Stimulated activated CD8-positive, alpha-beta memory T cell treated with anti-CD3 and anti-CD28 coated beads, Interleukin-4, amount 100 ng/mL, for 48 hours (primary cell): ENCODE measurements around the gene PTPN14.
"Not testable (repeated sequence)": the region's sequence is repeated elsewhere in the genome, so short reads cannot be mapped to it uniquely, and the experiment has no call there.

Source experiments
- DNase-seq: peaks from one replicate; pipeline ENCODE4 v3.0.0-alpha.2; 2020

Gene PTPN14

DNA sequence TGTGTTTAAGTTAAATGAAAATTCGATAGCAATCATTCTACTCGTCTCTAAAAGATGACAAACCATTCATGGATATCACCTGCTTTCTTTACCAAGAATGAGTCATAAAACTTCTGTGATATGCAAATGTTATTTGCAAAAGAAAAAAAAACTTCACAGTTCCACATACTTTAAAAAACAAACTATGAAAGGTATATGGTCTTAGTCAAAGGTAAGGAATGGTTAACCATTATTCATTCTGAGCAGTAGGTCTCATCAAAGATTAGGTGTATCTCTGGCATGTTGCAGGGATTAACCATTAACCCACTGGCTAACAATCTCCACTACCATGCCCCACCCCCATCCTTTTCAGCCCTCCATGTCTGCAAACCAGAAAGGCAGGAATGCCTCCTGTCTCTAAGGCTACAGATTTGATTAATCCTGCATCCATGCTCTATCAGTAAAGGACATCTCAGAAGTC, 44.4 kb downstream of the PTPN14 start:
- no peak for DNase-seq

DNA sequence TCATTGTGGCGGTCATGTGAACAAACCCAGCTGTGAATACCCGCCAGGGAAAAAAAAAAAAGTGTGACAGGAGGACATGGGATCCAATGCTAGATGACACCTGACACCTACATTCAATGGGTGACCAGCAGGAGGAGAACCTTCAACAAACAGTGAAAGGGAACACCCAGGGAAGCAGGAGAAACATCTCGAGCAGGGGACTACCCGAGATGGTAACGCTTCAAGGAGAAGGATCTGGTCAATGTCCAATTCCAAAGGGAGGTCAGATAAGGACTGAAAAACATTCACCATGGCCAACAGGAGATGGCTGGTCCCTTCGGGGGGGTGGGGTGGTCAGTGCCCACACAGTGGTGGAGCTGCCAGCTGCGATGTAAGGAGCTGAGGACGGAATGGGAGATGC, 46.3 kb downstream of the PTPN14 start:
- DNase-seq: no peak

DNA sequence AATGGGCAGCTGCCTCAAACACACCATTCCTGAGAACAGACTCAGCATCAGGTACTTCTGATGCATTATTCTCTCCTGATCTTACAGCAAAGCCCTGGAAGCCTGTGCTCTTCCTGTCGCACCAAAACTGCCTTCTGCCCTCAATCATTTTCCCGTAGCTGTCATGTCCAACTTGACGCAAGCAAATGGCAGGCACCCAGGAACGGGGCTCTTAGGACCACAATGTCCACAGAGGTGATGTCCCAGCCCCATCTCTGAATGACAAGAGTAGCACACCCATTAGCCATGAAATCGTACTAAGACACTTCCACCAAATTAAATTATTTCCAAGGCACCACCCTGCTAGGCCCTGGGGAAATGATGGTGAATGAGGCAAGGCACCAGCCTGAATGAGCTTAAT, 47.1 kb downstream of the PTPN14 start:
- DNase-seq: no peak

DNA sequence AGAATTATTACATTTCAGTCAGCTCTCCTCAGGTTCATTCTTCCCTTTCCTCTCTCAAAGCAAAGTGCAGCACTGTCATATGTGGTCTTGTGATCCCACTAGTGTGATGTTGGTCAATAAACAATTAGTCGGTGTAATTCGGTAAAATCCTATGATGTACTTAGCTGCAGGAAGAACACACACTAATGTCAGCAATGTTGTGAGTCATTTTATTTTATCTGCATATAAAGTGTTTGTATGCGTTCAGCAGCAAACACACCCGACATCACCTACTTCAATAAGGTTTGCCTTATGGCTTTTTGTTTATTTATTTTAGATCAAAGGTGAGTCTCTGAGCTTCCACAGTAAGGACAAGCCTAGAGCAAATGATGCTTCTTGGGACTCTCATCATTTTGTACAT, 47.8 kb downstream of the PTPN14 start:
- no peak for DNase-seq

DNA sequence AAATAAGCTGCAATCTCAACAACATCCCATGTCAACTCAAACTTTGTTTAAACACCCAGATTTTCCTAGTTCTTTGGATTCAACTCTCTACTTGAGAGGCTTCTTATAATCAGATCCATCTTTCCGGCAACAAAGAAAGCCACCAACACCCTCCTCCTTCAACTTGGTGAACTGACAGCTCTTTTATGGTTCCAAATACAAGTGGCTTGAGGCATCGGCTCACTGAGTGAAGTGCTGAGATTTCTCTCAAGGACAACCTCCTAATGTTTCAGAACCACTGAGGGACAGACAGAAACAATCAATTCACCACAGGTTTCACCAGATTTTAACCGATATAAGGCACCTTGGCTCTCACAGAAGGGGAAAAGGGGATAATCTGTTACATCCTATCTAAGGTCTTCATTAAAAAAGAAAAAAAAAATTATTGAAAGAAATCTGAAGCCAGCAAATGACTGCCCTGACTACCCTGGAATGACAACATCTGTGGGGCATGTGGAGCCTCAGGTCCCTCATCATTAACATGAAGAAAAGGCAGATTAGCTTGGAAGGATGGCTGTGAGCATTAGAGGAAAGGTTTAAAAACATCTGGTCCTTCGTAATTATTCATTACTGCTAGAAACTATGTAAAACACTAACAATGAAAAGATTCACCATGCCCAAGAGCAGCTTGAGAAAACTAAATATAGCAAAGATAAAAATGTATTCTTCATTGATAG, 50.9 kb downstream of the PTPN14 start:
- DNase-seq: no peak

DNA sequence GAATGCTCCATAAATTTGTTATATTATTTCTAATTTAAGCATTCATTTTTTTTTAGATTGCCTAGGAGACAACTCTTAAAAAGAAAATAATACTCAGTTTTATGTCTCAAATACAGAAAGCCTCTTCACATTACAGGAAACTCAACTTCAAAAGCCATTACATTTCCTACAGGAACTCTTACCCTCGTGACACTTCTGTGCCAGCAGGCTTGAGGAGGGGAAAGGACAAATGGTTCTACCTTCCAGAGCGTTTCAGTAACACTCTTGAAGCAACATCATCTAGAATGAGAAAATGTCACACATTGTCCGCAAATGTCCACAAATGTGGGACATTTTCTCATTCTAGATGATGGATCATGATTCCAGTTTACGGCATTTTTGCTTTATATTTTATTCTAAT, 51.7 kb downstream of the PTPN14 start:
- DNase-seq: no peak

DNA sequence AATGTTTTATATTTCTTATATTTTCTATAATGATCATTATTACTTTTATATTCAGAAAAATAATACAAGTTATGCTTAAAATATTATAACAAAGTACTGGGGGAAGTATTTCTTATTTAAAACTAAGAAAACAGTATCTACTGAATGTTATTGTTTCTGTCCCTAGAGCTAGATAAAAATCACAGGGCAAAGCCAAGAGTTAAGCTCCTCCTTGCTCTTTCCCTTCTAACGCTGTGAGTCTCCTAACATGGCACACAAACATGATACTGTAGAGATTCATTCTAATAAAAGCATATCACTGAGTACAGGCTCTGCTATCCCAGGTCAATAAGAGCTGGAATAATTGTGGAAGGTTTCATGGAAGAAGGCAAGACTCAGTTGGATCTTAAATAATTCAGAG, 53.4 kb downstream of the PTPN14 start:
- DNase-seq: no peak

DNA sequence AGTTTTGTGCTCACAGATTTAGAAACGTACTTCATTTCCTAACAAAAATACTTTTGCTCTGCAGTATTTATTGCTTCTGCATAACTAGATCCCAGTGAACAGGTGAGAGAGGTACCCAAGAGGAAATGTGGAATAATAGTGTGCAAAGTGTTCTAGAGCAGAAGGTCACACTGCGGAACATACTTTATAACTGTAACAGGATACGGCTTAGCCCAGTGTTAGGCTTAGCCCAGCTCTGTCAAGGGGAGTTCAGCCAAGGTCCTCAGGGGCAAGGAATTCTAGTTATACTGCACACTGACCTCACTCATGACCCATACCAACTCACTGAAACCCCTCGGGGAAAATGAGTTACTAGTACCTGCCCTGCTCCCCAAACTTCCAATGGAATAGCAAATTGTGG, 55.3 kb downstream of the PTPN14 start:
- no peak for DNase-seq

DNA sequence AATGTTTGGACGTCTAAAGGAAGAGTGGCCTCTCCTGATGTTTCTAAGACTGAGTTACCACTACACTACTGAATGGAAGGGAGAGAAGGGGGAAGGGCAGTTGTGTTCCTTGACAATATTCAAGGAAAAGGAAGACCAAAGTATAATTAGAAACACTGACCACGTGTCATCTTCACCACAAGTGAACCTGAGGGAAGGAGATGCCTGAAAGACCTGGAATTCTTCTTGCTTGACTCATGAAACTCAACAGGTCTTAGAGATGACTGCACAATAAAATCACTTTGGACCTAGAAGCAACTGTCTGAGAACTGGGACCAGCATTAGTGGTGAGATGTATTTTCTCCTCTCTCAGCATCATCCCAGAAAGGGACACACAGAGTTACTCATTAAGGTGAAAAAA, 56.7 kb downstream of the PTPN14 start:
- DNase-seq: no peak

DNA sequence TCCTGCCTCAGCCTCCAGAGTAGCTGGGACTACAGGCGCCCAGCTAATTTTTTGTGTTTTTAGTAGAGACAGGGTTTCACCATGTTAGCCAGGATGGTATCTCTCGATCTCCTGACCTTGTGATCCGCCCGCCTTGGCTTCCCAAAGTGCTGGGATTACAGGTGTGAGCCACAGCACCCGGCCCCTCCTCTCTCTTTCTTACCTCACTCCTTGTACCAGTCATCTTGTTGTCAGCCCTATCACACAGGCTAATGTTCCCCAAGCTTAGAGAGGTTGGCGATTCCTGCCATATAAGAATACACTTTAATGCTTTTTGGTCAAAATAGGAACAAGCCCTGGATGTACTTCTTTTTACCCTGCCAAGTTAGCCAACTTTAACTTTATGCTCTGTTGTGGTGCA, 57.2 kb downstream of the PTPN14 start:
- not testable (repeated sequence) for DNase-seq

DNA sequence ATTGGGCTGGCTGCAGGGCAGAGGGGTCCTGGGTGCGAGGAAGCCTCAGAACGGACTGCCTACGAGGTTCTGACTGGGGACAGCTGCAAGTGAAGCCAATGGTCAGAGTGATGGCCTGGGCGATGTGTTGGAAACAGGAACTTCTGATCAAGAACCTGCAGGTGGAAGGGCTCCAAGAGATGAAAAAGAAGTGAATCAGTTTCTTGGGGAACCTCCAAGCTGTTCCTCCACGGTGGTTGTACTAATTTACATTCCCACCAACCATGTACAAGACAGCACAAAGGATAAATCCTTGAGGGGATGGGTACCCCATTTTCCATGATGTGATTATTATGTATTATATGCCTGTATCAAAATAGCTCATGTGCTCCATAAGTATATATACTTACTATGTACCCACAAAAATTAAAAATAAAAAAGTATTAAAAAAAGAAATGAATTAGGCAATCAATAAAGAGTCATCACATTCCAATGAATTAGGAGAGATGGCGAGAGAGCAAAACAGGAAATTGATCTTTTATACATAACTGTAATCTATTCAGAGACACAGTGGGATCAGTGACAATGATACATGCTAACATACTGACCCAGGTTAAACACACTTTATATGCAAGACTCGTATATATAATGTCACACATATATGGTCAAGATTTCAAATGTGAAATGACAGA, 58.1 kb downstream of the PTPN14 start:
- no peak for DNase-seq

DNA sequence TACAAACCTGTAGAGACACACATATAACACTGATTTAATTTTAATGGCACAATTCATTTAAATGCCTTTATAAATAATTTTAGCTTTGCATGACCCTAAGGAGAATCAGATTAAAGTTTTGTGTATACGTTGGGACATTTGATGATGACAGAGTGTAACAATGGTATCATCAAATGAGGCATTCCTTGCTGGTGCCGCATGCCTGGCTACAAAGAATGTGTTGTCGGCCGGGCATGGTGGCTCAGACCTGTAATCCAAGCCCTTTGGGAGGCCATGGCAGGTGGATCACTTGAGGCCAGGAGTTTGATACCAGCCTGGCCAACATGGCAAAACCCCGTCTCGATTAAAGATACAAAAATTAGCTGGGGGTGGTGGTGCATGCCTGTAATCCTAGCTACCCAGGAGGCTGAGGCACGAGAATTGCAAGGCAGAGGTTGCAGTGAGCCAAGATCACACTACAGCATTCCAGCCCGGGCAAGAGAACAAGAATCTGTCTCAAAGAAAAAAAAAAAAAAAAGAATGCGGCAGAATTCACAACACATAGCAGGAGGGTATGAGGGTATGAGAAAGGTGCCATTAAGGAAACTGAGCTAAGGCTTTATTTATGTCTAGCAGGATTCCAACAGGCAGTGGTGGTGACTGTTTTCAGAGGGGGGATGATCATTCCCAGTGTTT, 58.9 kb downstream of the PTPN14 start:
- no peak for DNase-seq

DNA sequence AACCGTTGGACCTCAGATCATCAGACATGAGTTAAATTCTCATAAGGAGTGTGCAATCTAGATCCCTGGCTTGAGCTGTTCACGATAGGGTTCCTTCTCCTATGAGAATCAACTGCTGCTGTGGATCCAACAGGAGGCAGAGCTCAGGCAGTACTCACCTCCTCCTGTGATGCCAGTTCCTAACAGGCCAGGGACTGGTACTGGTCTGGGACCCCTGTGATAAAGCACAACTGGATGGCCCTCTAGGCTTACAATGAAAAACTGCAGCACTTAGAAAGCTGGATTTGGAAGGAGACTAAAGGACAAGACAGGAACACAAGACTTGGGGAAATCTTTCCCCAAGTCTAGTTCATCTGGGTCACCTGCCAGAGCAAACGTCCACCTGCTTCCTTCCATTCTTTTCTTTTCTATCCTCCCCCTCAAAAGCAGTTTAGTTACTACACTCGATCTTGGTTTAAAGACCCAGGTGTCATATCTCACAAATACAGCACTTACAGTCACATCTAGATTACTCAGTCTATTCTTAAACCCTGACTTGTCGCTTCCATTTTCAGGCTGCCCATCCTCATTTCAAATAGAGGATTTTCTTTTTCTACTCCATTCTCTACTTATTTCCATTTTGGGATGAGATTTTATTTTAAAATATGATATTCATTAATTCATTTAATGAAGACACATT, 59.8 kb downstream of the PTPN14 start:
- no peak for DNase-seq

DNA sequence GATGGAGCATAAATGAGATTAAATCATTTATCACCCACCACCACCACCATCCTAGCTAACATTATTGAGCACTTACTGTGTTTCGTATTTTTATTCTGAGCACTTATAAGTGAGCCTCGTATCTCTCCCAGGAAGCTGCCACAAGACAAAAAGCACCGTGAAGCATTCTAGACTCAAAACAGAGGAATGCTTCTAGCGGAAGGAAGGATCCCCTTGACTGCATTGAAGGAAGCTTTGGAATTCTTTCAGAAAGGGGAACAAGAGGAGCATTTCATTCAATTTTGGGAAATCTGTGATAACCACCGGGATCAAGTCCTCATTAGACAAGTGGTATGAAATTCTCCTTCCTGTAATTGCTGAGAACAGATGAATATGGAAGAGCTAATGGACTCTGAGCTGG, 66.3 kb downstream of the PTPN14 start:
- no peak for DNase-seq

DNA sequence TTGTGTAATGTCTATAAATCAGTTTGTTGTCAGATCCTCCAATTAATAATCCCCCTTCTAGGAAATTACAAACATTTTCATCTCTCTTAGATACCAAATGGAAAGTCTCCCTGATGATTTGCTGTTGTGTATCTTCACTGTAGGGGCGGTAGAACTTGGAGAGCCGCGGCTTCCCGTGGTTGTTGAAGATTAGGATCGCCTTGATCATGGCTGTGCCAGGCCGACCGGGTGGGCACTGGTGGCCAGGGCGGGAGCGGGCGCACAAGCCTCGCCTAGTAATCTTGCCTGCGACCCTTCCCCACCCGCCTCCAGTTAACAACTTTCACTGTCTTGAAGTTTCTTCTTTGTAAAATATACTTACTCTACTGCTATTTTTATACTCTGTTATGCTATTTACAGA, 68.2 kb downstream of the PTPN14 start:
- not testable (repeated sequence) for DNase-seq

DNA sequence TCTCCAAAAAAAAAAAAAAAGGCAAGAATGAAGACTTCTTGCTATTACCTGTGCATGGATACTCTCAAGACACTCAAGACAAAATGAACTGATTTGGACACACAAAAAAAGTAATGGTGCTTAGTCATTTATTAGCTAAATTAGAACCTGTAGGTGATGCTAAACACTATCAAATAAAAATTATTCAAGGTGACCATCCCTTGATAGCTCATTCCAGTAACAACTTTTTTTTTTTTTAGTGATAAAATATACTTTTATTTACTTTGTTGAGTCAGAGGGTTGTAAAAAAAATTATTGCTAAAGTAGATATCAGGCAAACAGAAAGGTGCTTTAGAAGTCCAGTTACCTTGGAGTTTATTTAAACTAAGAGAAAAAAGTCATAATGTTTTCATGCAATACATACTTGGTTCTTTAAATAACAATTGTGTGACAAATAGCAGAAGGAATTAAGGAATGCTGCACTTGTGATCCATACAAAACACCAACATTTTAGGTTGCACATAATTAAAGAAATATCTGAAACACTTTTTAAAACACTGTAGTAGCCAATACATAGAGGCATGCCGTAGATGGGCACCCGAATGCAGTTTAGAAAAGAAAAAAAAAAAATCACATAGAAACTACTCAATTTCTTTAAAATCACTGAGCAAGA, 69.3 kb downstream of the PTPN14 start:
- DNase-seq: not testable (repeated sequence)

DNA sequence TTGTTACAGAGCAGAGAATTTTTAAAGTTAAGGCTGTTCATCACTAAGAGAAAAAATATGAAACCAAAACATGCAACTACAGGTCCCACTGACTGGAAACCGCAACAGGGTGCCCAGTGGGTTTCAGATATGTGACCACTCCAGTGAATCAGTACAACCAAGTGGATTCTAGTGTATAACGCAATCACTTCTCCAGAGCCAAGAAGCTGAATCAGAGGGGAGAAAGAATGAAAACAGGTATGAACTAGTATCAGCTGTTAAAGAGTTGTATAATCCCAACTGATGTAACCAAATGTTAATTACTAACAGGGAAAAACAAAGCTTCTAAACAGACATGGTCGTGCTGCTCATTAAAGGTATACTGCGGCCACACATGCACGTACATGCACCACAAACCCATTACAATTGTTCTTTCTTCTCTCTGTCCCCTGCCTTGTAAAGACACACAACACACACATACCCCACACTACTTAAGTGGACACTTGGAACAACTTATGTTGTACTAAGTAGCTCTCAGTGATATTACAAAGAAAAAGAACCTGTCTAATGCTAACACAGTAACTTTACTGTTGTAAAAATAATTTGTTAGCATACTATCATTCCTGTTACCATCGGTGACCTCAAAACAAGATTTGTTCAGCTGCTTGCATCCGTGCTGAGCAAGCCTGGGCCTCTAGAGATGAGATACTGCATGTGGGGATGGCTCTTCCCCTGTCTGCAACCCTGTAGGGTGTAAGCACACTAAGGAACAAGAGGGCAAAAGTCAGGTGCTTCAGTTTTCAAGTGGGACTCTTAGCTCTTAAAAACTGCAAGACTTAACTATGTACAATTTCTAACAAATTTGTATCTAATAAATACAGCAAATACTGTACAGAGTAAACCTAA, 74.2 kb downstream of the PTPN14 start:
- no peak for DNase-seq

DNA sequence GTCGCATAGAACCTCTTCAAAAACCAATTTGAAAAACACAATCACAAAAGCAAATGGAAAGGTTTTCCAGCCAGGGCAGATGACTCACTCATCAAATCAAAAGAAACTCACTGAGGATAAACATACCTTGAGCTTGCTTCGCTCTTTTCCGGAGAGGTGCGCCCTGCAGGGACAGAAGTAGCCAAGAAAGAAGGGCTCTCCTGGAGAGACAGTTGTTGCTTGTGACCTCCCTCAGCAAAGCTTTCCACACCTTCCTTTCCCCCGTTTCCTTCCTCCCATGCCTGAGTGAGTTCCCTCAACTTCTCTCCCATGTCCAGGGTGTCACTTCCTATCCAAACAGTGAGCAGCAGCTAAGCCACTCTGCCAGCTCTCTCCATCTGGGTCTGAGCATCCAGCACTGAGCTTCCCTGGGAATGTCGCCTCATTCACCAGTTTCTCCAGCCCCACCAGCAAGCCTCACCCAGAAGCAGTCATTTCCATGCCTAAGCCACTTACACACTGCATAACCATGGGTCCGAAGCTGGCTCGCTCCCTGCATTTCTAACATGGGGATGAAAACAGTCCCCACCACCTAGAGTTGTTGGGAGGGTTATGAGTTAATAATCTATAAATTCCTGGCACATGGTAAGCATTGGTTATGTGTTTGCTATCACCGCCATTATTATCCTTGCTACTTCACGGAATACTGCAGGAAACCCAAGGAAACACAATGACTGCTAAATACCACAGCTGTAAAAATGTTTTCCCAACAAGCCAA, 75.0 kb downstream of the PTPN14 start:
- no peak for DNase-seq

DNA sequence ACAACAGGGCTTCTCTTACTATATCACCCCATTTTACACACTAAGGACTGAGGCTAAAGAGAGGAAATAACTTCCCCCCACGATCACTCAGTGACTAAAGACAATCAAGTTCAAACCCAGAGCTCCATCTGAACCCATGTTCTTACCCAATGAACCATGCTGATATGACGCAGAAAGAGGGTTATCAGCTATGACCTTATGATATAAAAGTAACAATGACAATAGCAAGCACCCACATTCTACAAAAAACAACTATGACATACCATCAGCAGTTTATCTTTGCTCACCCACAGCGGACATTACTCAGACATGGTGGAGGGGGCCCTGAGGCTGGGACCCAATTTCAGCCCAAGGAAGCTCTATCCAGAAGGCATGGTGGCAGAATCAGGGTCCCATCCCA, 75.7 kb downstream of the PTPN14 start:
- no peak for DNase-seq

DNA sequence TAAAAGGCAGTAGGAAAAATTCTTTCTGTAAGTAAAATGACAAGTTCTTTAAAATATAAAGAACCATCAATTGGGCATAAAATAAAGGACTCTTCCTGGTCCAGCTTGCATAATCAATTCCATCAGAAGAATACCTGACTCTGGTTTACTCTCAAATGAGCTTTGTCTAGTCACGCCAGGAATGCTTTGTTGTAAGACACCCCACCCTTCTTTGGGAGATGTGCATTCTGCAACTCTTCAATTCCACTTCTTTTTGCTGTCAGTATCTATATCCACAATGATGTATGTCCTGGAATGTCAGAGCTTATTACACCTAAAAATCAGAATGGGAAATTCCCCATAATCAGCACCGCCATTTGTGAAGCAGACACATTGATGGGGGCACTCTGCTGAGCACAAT, 76.1 kb downstream of the PTPN14 start:
- DNase-seq: no peak

DNA sequence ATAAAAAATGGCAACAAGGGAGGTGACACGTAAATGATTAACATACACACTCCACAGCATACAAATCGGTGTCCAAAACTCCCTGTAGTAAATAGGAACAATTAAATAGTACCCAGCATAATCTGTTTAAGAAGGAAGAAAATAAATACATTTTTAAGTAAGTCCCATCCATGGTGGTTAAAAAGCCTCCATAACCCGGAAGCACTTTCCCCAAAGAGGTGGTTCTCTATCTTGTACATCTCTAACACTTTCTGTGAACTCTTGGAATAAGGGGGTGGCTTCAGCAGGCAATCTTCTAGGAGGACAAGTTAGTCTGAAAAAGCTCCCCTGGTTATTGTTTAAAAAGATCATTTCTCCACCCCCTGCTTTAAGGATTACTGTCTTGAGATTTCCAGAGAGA, 76.9 kb downstream of the PTPN14 start:
- no peak for DNase-seq
